GM12801 (cell line): ENCODE measurements around the gene MYBBP1A.

Source experiments
- CTCF ChIP-seq: IDR thresholded peaks from one replicate; pipeline ENCODE4 v1.5.1; 2011; ENCODE audit warnings: control low read depth; ENCODE audit not compliant: insufficient read length; ENCODE audit errors: extremely low read depth

The MYBBP1A gene

GRCh38 chr17:4539576-4540223, 15.5 kb downstream of the MYBBP1A start:
- TF ChIP-seq CTCF = no peak

- TF ChIP-seq CTCF = no peak
Measured at GRCh38 chr17:4539025-4539424, 16.2 kb downstream of the MYBBP1A start.

- TF ChIP-seq CTCF = no peak
Measured at GRCh38 chr17:4538236-4539002, 16.8 kb downstream of the MYBBP1A start.

- TF ChIP-seq CTCF = no peak
Measured at GRCh38 chr17:4537451-4538235, 17.5 kb downstream of the MYBBP1A start.

- no peak for TF ChIP-seq CTCF
Measured at GRCh38 chr17:4536742-4537411, 18.3 kb downstream of the MYBBP1A start.

- TF ChIP-seq CTCF = no peak
Measured at GRCh38 chr17:4536259-4536741, 18.9 kb downstream of the MYBBP1A start.
